Astrocyte of the cerebellum (primary cell): ENCODE data around the gene SPOCD1.

ENCODE experiments used
- DNase-seq: peaks from one replicate; pipeline ENCODE4 v3.0.0-alpha.2; 2011; ENCODE audit warnings: low read depth
- H3K4me3 ChIP-seq: 2 replicates; pipeline ENCODE4 v1.5.1; 2011; ENCODE audit warnings: mild to moderate bottlenecking, low read depth, low read length, moderate library complexity
- CTCF ChIP-seq: IDR thresholded peaks from 2 replicates; pipeline ENCODE4 v1.5.1; 2012; ENCODE audit warnings: low read length, low read depth, moderate library complexity, mild to moderate bottlenecking; ENCODE audit errors: missing control alignments
- in situ Hi-C: cut with HindIII; loops from 2 replicates; pipeline ENCODE4 v1.10.0; 2017; ENCODE audit warnings: low sequenced_read_pairs

SPOCD1 gene

DNA sequence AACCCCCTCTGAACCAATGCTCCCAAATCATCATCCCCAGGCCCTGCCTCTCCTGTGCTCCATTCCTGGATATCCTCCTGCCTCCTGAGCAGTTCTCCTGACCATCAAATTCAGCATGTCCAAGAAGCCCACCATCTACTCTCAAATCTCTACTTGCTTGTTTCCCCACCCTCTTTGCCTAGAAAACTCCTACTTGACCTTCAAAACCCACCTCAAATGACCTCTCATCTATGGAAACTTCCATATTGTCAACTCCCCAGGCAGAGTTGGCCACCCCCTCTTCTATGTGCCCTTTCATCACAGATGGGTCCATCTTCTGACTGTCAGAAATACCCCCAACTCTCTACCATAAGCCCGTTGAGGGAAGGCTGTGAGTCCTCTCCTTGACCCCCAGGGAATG lies 68.5 kb downstream of the SPOCD1 start:
- in situ Hi-C loops: no loop called here
- H3K4me3 ChIP-seq: no peak overlapping the region
- no peak for DNase-seq

DNA sequence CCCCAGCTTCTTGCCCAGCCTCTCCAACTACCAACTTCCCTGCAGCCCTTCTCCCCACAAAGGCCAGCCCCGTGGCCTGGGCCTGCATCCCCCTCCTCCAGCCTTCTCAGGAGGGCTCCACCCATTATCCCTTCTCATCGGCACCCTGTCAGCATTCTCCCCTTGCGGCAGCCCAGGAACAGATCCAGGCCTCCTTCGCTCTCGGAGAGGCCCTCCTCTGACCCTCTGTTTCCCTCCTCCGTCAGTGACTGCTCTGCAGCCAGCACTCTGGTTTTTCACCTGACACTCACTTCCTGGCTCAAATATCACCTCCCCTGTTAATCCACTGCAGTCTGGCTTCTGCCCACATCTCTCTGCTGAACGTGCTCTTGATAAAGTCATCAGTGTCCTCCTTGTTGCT lies 69.1 kb downstream of the SPOCD1 start:
- in situ Hi-C loops: no loop called here
- no peak overlapping the region for H3K4me3 ChIP-seq
- no peak for TF ChIP-seq CTCF
- DNase-seq: no peak

More for the DNA sequence above, 68.5 kb downstream of the SPOCD1 start:
- TF ChIP-seq CTCF: no peak

DNA sequence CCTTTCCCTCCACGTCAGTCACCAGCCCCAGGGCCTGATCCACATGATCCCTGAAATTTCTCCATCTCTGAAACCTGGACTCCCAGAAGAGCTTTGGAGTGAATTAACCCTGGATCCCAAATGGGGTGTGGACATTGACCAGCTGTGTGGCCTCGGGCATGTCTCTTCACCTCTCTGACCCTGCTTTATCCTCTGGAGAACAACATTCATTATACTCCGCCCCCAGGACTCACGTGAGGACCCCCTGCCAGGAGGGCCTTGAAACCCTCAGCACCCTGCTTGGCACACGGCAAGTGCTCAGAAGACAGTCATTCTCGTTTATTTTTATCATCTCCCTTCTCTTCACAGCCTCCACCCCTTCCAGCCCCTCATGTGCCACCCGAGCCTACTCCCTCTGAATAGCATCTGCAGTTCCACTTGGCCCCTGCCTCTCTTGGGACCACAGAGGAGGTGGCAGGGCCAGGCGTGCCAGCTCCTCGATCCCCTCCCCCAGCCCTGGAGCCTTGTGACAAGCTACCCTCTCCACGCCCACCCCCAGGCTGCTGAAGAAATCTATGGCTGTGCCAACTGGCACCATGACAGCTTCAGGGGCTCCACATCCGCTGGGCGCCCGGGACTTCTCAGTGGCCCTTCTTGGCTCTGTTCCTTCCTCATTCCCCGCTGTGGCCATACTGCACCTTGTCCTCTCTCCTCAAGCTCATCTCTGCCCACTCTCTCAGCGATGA lies 69.7 kb downstream of the SPOCD1 start:
- H3K4me3 ChIP-seq: no peak overlapping the region
- no peak for DNase-seq
- TF ChIP-seq CTCF: no peak
- in situ Hi-C loops: no loop called here

DNA sequence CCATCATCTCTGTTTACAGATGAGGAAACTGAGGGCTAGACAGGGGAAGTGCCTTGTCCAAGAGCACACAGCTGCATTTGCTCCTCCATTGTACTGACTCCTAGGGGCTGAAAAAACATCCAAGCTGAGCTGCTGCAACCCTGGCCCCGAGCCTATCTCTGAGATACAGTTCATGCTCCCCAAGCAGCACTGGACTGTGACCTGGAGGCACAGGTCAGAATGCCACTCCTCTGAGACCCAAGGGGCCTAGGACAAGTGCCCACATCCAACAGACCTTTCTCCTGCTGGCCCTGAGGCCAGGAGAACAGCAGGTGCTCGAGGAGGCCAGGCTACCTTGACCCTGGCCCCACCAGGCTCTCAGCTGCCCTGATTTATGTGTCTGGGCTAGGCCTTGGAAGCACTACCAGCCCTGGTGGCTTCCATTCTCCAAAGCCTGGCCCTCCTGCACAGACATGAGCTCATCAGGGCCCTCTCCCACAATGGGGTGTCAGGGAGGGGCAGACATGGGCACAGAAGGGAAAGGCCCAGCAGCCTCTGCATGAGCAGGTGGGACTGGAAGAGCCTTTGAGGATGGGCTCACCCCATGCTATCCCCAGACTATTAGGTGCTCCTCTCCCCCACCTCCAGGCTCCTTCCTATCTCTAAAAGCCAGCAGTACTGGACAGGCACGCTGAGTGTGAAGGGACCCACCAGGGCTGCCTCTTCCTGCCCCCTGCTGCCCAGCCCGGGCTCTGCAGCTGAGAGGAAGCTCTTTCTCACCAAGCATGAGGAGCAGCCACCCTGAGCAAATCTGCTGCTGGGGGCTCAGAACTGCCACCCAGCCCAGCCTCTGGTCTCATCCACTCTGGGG lies 70.5 kb downstream of the SPOCD1 start:
- in situ Hi-C loops: no loop called here
- DNase-seq: no peak
- H3K4me3 ChIP-seq: no peak overlapping the region
- TF ChIP-seq CTCF: peak; percentile 90

DNA sequence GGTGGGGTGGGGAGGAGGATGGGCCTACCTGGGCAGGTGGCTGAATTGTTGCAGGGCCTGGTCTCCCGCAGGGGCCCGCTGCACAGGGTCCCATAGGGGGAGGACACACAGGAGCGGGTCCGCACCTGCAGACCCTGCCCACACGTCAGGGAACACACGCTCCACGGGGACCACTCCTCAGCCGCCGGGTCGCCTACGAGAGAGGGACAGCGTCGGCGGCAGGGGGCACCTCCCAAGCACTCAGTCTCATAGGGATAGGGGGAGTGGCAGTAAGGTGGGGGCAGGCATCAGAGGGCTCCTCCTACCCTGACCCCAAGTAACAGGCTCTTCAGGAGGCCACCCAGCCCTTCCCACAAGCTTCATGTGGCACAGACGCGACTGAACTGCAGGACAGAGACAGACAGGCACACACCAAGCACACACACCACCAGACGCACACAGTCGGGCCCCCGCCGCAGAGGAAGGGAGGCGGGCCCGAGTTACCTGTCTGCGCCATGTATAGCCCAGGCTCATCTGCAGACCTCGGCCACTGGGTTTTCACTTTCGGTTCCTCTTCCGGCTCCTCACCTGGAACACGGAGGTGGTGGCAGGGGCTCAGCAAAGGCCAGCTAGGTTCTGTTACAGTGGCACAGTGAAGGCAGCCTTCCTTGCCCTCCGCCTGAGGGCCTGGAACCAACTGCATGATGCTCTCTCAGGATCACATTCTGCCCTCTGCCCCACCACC lies 71.5 kb downstream of the SPOCD1 start:
- H3K4me3 ChIP-seq: no peak overlapping the region
- no peak for DNase-seq
- no peak for TF ChIP-seq CTCF
- in situ Hi-C loops: no loop called here

GRCh38 chr1:31742462-31743212 lies 73.2 kb downstream of the SPOCD1 start:
- TF ChIP-seq CTCF: no peak
- H3K4me3 ChIP-seq: no peak overlapping the region
- DNase-seq: no peak
- in situ Hi-C loops: no loop called here
